NCI-H187 (cell line): ENCODE data around the gene LRSAM1.
"Not testable (repeated sequence)": the region's sequence is repeated elsewhere in the genome, so short reads cannot be mapped to it uniquely, and the experiment has no call there.

Source experiments
- DNase-seq, 2 experiments: peaks; one replicate each; lab custom pipeline; 2025; lab: John Stamatoyannopoulos, UW

LRSAM1 gene

DNA sequence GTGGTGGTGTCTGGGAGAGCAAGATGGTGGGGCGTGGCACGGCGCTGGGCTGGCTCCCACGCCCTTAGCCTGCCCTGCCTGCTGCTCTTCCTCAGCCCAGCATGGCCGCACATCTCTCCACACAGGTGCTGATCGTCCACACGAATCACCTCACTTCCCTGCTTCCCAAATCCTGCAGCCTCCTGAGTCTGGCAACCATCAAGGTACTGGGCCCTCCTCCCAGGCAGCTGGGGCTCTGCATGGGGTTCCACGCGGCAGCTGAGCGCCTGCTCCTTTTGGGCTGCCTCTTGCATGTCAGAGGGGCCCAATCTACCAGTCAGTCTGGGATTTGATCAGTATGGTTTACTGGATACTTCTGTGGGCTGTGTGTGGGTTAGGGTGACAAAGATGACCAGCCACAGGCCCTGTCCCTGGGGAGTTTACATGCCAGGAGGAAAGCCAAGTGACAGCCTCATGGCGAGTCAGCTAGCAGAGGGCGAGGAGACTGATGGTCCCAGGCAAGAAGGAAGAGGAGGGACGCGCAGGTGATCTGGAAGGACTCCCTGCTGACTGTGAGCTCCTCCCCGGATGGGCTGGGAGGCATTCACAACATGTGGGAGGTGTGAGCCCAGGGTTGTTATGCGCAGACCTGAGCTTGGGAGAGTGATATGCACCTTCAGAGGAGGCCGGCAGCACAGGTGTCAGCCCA is 6.0 kb downstream of the LRSAM1 start:
- no peak for DNase-seq

- no peak for DNase-seq
Measured at GRCh38 chr9:127458921-127459320, 7.6 kb downstream of the LRSAM1 start.

GRCh38 chr9:127463382-127463781 is 12.1 kb downstream of the LRSAM1 start:
- DNase-seq, result no peak

DNA sequence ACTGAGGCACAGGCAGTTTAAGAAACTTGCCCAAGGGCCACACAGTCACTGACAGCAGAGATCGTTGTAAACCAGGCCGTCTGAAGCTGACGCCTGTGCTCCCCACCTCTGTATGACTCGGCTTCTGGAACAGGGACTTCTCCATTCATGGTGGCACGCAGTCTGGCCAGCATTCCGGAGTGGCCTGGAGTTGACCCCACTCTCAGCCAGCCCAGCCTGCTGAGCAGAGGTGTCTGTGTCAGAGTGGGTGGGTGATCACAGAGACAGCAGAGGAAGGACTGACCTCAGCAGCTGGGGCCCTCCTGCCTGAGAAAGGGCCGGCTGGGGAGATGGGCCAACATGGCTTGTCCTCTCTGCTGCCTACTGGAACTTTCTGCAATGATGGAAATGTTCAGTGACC is 12.6 kb downstream of the LRSAM1 start:
- DNase-seq, result no peak

- not testable (repeated sequence) for DNase-seq
Measured at GRCh38 chr9:127466407-127466917, 15.2 kb downstream of the LRSAM1 start.

- DNase-seq, result no peak
Measured at GRCh38 chr9:127467621-127468020, 16.3 kb downstream of the LRSAM1 start.

GRCh38 chr9:127470662-127471061 is 19.4 kb downstream of the LRSAM1 start:
- DNase-seq, result no peak

DNA sequence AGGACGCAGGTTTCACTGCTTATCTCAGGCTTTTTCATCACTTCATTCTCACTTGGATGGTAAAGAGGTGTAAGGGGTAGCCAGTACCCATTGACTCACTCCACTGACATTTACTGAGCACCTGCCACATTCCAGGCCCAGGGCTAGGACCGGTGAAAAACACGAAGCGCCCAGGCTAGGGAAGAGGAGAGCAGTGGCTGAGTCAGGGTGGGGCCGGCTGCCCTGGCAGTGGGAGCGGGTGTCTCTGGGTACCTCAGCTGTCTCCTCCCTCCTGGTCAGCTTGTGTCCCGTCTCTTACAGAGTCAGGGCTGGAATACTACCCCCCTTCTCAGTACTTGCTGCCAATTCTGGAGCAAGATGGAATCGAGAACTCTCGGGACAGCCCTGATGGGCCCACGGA is 22.2 kb downstream of the LRSAM1 start:
- no peak for DNase-seq

DNA sequence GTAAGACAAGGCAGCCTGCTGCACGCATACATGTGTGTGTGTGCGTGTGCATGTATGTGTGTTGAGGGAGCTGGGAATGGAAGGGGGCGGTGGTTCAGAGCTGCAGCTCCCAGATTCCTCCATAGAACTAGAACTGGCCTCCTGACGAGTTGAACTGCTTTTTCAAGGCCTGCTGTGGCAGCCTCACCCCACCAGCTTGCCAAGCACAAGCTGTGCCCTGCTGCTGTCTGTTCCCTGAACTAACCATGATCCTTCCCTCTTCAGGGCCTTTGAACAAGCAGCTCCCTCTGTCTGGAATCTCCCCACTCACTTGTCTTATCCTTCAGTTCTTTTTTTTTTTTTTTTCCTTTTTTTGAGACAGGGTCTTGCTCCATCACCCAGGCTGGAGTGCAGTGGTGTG is 22.6 kb downstream of the LRSAM1 start:
- no peak for DNase-seq

GRCh38 chr9:127474592-127474991 is 23.3 kb downstream of the LRSAM1 start:
- DNase-seq, result no peak

DNA sequence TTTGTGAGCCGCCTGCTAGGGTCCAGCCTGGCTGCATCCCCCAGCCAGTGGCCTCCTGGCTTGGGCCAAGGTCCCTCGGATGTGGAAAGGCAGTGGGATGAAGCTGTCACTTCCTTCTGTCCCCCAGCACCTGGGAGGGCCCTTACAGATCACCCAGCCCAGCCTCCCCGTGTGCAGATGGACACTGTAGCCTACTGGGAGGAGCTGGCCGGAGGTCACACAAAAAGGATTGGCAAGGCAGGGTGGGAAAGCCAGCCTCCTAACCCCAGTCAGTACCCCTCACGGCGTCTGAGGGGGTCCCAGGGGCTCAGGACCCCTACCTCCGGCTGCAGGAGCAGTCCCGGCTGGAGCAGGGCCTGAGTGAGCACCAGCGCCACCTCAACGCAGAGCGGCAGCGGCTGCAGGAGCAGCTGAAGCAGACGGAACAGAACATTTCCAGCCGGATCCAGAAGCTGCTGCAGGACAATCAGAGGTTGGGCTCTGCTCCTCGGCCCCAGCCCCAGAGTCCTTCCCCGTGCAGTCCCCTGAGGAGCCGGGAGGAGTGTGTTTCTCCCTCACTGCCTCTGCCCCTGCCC is 28.3 kb downstream of the LRSAM1 start:
- DNase-seq, result no peak

DNA sequence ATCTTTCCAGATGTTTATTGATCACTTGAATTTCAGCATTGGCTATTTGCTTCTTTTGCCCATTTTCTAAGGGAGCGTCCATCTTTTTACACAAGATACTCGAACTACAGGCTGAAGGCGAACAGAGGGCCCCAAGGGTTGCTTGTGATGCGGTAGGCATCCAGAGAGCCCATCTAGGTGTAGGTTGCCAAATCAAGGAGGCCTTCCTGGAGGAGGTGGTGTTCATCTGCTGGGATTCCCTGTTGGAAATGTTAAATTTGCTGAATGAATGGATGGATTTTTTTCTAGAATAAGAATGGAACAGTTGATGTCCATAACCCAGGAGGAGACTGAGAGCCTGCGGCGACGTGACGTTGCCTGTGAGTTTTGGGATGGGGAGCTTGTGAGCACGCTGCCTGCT is 31.4 kb downstream of the LRSAM1 start:
- no peak for DNase-seq

DNA sequence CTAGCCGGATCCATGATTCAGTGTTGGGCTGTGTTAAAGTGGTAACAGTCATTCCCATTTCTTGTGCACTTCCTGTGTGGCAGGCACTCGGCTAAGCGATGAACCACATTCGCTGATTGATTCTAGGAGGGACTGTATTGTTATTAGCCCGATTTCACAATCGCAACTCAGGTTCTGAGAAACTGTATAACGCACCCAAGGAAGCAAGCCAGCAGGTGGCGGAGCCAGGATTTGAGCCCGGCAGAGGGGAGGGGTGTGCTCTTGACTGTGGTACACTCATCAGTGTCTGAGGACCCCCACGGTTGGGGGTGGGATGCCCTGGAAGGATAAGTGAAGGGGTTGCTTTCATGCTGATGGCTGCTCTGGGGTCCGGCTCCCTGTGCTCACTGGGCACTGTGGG is 34.7 kb downstream of the LRSAM1 start:
- no peak for DNase-seq

DNA sequence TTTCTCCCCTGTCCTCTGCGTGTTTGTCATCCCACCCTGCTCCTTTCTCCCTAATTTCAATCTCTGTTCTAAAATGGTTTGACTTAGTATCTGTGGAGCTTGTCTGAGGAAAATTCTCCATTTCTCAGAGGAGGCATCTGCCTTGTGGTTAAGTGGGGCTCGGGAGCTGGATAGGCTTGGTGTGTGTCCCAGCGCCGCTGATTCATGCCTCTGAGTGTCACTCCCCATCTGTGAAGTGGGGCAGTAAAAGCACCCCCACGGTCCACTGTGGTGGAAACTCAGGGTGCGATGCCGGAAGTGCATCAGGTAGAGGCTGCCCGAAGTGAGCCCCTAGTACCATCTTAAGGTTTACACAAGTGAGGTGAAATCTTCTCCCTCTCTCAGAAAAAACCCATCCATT is 37.6 kb downstream of the LRSAM1 start:
- DNase-seq, result no peak

- no peak for DNase-seq
Measured at GRCh38 chr9:127489471-127490115, 38.3 kb downstream of the LRSAM1 start.

DNA sequence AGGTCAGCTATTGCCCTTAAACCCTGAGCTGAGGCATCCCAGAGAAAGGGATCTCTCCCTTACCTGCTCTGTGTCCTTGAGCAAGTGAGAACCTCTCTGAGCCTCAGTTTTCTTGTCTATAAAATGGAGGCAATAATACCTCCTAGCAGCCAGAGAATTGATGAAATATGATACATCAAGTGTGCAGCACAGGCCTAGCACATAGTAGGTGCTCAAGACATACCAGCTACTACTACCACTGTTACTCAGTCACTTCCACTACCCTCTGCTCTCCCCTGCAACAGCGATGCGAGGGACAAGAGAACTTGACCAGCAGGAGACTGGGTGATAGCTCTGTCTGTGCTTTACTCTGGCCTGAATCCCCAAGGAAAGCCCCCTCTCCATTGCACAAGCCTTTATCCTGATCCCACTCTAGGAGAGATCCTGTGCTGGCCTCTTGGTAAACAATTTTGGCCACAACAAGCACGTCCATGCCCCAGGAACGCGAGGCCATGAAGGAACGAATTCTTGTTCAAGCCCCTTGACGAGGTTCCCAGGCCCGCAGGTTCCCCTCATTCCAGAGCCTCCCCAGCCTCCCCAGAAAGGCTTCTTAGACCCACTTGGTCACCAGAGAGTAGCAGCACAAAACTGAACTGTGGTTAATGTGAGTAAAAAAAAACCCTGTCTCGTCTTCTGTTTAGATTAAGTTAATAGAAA is 39.4 kb downstream of the LRSAM1 start:
- DNase-seq, result no peak

DNA sequence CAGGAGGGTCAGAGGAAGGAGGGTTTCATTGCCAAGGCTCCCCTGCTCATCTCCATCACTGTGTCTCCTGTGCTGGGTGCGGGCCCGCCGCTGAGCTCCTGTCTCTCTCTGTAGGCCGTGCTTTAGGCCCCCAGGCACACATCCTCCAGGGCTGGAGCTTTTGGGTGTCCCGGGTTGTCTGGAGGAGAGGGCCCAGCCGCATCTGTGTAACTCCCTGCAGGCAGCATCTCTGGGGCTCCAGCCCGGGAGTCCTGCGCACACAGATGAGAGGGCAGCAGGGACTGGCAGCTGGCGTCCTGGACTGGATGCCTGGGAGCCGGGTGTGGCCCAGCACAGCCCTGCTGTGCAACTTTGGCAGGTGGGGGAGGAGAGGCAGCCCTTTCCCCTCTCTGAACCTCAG is 40.2 kb downstream of the LRSAM1 start:
- DNase-seq, result no peak

- DNase-seq, result no peak
Measured at GRCh38 chr9:127492616-127493015, 41.3 kb downstream of the LRSAM1 start.

DNA sequence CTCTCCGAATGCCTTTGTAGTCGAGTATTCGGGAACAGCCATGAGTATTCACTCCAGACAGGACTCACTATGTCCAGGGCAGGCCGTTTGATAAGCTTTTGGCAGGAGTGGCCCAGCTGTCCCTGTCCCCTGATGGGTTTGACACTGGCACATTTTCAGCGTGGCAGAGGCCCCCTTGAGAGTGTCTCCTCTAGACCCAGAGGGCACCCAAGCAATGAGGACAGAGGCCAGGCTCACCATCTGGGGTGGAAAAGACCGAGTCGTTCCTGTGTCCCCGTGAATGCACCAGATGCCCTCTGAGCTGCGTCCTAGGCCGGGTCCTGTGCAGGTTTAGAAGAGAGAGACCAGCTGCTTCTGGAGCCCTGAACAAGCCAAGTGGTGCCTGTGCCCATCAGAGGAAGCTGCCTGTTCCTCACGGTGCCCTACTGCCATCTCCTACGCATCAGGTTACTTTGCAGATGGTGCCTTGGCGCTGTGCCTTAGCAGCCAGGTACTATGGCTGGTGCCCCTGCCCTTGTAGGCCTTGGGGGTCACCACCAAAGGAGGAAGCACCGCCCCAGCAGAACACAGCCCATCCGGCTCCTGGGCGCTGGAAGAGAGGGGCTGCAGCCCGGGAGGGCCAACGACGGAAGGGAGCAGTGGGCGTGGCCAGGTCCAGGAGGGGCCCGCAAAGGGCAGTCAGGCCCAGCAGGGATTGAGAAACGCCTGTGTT is 42.4 kb downstream of the LRSAM1 start:
- DNase-seq, result no peak

- DNase-seq, result no peak
Measured at GRCh38 chr9:127494304-127494702, 43.0 kb downstream of the LRSAM1 start.

- no peak for DNase-seq
Measured at GRCh38 chr9:127495884-127496555, 44.7 kb downstream of the LRSAM1 start.

DNA sequence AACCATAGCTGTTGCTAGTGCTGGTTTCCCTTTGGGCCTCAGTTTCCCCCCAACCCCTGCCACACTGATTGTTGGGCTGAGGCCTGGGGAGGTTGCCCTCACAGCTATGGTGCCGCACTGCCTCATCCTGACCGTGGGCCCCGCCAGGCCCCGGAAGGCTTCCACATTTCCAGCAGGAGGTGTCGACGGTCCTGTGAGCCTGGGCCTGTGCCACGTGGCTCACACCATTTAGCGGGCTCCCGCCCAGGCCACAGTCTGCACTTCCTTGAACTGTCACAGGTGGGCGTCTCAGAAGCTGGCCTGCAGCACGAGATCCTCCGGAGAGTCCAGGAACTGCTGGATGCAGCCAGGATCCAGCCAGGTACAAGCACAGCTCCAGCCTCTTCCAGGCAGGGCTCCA is 45.7 kb downstream of the LRSAM1 start:
- no peak for DNase-seq
